ENCODE results near the gene OS9. TPM values are rescaled to one million over a fixed set of nuclear protein-coding genes. Genes with fewer than 3 reads are reported as not detected.
"Not testable (repeated sequence)": the region's sequence is repeated elsewhere in the genome, so short reads cannot be mapped to it uniquely, and the experiment has no call there.

The OS9 gene
- total RNA-seq, 2 donors from 2014 or later, result 103 to 104 TPM

DNA sequence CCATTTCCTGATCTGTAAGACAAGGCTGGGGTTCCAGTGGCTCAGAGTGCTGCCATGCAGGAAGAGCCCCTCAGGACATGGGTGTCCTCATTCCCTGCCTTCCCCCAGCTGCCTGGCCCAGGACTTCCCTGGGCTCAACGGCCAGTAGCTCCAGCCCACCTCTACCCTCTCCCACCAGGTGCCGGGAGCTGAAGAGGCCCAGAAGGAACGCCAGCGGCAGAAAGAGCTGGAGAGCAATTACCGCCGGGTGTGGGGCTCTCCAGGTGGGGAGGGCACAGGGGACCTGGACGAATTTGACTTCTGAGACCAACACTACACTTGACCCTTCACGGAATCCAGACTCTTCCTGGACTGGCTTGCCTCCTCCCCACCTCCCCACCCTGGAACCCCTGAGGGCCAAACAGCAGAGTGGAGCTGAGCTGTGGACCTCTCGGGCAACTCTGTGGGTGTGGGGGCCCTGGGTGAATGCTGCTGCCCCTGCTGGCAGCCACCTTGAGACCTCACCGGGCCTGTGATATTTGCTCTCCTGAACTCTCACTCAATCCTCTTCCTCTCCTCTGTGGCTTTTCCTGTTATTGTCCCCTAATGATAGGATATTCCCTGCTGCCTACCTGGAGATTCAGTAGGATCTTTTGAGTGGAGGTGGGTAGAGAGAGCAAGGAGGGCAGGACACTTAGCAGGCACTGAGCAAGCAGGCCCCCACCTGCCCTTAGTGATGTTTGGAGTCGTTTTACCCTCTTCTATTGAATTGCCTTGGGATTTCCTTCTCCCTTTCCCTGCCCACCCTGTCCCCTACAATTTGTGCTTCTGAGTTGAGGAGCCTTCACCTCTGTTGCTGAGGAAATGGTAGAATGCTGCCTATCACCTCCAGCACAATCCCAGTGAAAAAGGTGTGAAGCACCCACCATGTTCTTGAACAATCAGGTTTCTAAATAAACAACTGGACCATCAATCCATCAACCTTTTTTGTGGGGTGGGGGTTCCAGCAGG, 27.0 kb downstream of the OS9 start:
- Mint-ChIP-seq H3K4me1 (ENCODE audit: low read depth) (no peaks in the 10 kb centered on the region), H3K36me3 (ENCODE audit: insufficient read depth in 2 of 2) (peaks cover 4 to 17% of the 10 kb centered on the region in 2 donors), H3K4me3 (no peak overlapping the region), H3K27ac (no peak overlapping the region), H3K9me3 (no peaks in the 10 kb centered on the region), H3K27me3 (ENCODE audit: low read depth) (no peaks in the 10 kb centered on the region)
- ATAC-seq (replicated peaks in 1 of 2), result no peak
- DNase-seq, result no peak

DNA sequence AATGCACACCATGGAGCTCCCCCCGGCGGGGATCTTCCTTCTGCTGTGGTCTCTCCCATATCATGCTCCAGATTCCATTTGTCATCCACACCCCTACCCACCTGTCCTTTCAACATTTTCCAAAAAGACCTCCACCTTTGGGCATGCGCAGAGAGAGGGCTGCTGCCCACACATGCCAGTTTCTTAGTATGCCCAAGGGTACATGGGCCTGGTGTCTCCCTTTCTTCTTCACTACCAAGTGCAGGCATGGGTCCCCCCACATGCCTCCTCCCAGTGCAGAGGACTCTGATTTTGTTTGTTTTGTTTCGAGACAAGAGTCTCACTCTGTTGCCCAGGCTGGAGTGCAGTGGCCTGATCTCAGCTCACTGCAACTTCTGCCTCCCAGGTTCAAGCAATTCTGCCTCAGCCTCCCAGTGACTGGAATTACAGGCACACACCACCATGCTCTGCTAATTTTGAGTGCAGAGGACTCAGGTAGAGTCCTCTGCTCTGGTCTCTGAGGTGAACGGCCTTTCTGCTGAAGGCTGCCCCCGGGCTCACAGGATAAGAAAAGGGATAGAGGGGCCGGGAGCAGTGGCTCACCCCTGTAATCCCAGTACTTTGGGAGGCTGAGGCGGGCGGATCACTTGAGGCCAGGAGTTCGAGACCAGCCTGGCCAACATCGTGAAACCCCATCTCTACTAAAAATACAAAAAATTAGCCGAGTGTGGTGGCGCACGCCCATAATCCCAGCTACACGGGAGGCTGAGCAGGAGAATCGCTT, 28.1 kb downstream of the OS9 start:
- not testable (repeated sequence) for H3K4me1 Mint-ChIP-seq (ENCODE audit: low read depth); ATAC-seq (replicated peaks in 1 of 2); H3K9me3 Mint-ChIP-seq; H3K4me3 Mint-ChIP-seq; H3K27me3 Mint-ChIP-seq (ENCODE audit: low read depth); DNase-seq
- Mint-ChIP-seq H3K27ac (peak overlapping the region; percentile 3), H3K36me3 (ENCODE audit: insufficient read depth in 2 of 2) (peaks cover 7 to 21% of the 10 kb centered on the region in 2 donors)

DNA sequence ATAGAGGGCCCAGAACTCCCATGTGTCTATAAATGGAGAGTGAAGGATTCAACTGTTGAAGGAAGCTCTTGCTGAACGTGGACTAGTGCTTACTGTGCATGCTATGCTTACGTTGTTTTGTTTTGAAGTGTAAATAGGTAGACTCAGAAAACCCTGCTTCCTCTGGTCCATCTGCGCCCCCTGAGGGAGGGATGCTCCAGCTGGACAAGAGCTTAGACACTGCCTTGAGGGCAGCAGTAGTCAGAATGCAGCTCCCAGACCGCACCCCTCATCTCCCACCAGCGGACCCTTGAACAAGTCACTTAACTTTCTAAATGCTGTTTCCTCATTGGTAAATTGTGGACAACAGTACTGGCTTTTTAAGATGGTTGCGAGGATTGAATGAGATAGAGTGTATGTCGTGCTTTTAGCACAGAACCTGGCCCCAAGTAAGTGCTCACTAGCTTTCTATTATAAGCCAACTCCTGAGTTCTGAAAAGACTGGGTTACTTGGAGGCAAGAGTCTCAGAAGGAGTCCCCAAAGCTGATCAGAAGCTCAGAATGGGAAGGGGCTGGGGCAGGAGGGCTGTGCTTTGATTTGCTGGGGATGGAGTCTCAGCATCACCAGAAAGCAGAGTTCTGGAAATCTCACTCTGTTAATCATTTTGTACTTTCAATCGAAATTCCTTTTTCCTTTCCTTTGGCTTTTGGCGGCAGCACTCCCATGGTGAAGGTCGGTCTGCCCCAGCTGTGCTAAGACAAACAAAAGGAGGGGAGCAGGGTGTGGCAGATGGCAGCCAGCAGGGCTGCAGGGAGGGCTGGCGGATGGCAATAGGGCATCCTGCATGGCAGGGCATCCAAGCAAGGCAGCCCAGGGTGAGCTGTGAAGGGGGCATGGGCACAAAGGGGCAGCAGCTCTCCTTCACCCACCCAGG, 29.0 kb downstream of the OS9 start:
- Mint-ChIP-seq H3K27ac (no peak overlapping the region), H3K9me3 (no peaks in the 10 kb centered on the region), H3K36me3 (ENCODE audit: insufficient read depth in 2 of 2) (peaks cover 9 to 22% of the 10 kb centered on the region in 2 donors), H3K4me1 (ENCODE audit: low read depth) (no peaks in the 10 kb centered on the region), H3K27me3 (ENCODE audit: low read depth) (no peaks in the 10 kb centered on the region), H3K4me3 (no peak overlapping the region)
- ATAC-seq (replicated peaks in 1 of 2) (no peak), DNase-seq (no peak)

DNA sequence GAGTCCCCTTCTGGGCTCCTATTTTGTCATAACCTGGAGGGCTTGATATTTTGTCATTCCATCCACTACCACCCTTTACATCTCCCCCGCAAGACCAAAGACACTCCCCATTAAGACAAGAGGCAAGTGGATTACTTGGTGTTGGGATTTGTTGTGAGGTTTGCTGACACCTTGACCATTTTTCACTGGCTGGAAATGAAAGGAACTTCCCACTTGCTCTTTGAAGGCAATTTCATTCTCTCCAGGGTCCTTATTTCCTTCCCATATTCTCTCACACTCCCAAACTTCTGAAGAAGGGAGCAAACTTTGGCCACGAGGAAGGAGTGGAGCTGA, 29.7 kb downstream of the OS9 start:
- no peaks in the 10 kb centered on the region for H3K27me3 Mint-ChIP-seq (ENCODE audit: low read depth)
- ATAC-seq (replicated peaks in 1 of 2) (no peak), DNase-seq (no peak)
- no peak overlapping the region for H3K4me3 Mint-ChIP-seq
- no peak overlapping the region for H3K27ac Mint-ChIP-seq
- H3K4me1 Mint-ChIP-seq (ENCODE audit: low read depth), result no peaks in the 10 kb centered on the region
- no peaks in the 10 kb centered on the region for H3K9me3 Mint-ChIP-seq
- H3K36me3 Mint-ChIP-seq (ENCODE audit: insufficient read depth in 2 of 2), result peaks cover 8 to 21% of the 10 kb centered on the region in 2 donors

DNA sequence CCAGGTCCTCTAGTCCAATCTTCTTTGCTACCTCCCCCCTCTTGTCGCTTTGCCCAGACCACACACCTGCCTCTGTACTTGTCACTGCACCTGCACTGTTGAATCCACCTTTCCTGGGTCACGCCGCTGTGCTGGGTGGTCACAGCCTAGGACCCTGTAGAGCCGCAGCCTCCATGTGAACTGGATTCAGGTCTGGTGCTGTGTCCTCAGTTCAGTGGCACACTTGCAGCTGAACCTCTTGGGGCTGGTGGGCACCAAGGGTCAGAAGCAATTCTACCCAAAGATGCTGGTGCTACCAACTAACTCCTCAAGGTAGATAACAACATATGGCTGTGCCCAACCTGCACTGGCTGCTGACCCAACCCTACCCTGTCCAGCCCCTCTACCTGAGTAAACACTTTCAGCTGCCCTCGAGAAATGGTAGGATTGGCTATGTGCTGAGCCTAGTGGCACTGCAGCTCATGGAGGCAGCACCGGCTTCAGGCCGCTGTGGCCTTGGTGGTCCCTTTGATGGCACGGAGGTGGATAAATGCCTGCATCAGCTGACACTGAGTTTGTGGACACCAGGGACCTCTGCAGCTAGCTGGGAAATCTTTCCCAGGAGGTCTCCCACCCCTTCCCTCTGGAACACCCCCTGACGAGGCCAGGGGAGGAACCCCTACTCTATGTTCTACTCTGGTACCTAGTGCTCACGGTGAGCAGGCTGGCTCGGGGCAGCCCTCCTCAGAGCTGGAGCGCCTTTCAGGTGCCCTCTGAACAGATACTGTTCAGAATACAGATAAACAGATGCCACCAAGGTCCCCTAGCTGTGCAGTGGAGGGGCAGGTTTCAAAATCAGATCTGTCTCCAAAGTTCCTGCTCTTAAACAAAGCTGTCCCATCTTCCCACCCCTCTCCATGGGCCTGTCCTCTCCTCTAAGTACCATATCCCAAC, 30.3 kb downstream of the OS9 start:
- no peak for ATAC-seq (replicated peaks in 1 of 2)
- Mint-ChIP-seq H3K9me3 (no peaks in the 10 kb centered on the region), H3K27me3 (ENCODE audit: low read depth) (no peaks in the 10 kb centered on the region), H3K36me3 (ENCODE audit: insufficient read depth in 2 of 2) (peaks cover 10 to 20% of the 10 kb centered on the region in 2 donors), H3K27ac (peak overlapping the region; percentile 17), H3K4me3 (no peak overlapping the region), H3K4me1 (ENCODE audit: low read depth) (no peaks in the 10 kb centered on the region)
- no peak for DNase-seq

DNA sequence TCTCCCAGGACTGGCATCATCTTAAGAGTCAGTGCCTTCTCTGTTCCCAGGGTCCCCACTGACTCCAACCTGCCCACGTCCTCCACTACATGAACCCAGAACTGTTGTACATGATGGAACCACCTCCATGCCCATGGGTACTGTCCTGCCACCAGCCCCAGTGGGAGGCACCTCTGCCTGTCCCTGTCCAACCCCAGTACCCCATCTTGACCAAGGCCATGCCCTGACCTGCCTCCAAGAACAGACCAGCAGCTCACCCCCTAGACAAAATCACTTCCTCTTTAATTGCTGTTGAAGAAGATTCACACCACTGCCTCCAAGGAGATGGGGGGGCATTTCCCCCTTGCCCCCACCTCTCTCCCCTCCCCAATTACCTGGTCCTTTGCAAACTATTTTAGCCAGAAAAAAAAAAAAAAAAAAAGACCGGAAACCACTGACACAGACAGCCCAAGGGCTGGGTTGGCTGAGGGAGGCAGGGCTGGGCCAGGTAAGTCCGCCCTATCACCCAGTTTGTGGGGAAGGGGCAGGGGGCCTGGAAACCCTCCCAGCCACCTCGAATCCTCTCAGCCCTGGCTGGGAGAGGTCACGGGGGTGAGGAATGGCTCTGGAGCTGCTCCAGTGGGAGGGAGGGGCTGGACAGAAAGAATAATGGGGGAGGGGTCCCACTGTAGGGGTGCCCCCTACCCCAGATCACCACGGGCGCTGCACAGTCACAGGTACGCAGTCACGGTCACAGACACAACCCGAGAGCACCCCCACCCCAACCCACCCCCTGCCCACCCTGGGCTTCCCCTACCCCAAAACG, 31.2 kb downstream of the OS9 start:
- H3K27ac Mint-ChIP-seq, result peak overlapping the region; percentile 17
- no peaks in the 10 kb centered on the region for H3K27me3 Mint-ChIP-seq (ENCODE audit: low read depth)
- no peak for DNase-seq
- no peaks in the 10 kb centered on the region for H3K4me1 Mint-ChIP-seq (ENCODE audit: low read depth)
- no peaks in the 10 kb centered on the region for H3K9me3 Mint-ChIP-seq
- ATAC-seq (replicated peaks in 1 of 2), result no peak
- H3K4me3 Mint-ChIP-seq, result no peak overlapping the region
- H3K36me3 Mint-ChIP-seq (ENCODE audit: insufficient read depth in 2 of 2), result peaks cover 10 to 15% of the 10 kb centered on the region in 2 donors

DNA sequence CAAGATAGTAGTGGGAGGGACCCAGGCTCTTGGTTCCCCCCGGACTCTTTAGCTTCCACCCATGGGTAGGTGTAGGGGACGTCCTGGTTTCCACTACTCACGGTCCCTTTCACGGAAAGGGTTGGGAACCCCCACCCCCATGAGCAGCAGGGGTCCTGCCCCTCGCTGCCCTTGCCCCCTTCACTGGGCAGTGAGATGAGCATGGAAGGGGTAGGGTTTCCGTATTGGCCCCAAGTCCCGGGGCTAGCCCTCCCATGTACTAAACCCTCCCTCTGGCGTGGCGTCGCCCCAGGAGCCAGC, 31.9 kb downstream of the OS9 start:
- H3K27ac Mint-ChIP-seq, result no peak overlapping the region
- peaks cover 10 to 15% of the 10 kb centered on the region in 2 donors for H3K36me3 Mint-ChIP-seq (ENCODE audit: insufficient read depth in 2 of 2)
- H3K4me3 Mint-ChIP-seq, result no peak overlapping the region
- ATAC-seq (replicated peaks in 1 of 2) (no peak), DNase-seq (no peak)
- no peaks in the 10 kb centered on the region for H3K9me3 Mint-ChIP-seq
- no peaks in the 10 kb centered on the region for H3K27me3 Mint-ChIP-seq (ENCODE audit: low read depth)
- no peaks in the 10 kb centered on the region for H3K4me1 Mint-ChIP-seq (ENCODE audit: low read depth)

DNA sequence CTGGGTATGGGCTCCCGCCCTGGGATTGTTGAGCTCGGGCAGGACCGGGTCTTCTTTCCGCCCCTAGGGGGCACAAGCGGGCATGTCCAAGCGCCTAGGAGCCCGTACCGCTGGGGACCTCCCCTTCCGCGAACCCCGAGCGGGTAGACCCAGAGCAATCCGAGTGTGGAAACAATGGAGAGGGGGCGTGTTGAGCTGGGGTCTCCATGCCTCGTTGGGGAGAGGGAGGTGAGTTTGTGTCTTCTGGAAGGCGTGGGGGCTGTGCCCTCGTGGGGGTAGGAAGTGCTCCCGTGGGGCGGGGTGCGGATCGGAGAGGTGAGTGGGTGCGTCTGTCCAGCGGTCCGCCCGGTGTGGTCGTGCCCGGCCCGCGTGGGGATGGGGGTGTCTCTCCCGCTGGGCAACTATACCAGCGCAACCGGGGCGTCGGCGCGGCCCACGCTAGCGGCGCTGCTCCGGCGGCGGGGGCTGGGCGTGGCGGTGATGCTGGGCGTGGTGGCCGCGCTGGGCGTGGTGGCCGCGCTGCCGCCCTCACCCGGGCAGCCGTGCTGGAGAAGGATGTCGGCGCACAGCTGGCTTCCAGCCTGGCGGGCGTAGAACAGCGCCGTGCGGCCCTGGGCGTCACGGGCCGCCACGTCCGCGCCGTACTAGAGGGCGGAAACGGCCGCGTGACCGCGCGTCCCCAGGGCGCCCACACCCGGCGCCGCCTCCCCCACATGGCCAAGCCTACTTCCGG, 32.4 kb downstream of the OS9 start:
- H3K36me3 Mint-ChIP-seq (ENCODE audit: insufficient read depth in 2 of 2), result peaks cover 10 to 15% of the 10 kb centered on the region in 2 donors
- no peak overlapping the region for H3K27ac Mint-ChIP-seq
- no peak overlapping the region for H3K4me3 Mint-ChIP-seq
- H3K4me1 Mint-ChIP-seq (ENCODE audit: low read depth), result no peaks in the 10 kb centered on the region
- peak in 1 of 2 donors; percentile 37 for DNase-seq
- ATAC-seq (replicated peaks in 1 of 2), result peak in 1 of 2 donors; percentile 31
- no peaks in the 10 kb centered on the region for H3K27me3 Mint-ChIP-seq (ENCODE audit: low read depth)
- no peaks in the 10 kb centered on the region for H3K9me3 Mint-ChIP-seq

DNA sequence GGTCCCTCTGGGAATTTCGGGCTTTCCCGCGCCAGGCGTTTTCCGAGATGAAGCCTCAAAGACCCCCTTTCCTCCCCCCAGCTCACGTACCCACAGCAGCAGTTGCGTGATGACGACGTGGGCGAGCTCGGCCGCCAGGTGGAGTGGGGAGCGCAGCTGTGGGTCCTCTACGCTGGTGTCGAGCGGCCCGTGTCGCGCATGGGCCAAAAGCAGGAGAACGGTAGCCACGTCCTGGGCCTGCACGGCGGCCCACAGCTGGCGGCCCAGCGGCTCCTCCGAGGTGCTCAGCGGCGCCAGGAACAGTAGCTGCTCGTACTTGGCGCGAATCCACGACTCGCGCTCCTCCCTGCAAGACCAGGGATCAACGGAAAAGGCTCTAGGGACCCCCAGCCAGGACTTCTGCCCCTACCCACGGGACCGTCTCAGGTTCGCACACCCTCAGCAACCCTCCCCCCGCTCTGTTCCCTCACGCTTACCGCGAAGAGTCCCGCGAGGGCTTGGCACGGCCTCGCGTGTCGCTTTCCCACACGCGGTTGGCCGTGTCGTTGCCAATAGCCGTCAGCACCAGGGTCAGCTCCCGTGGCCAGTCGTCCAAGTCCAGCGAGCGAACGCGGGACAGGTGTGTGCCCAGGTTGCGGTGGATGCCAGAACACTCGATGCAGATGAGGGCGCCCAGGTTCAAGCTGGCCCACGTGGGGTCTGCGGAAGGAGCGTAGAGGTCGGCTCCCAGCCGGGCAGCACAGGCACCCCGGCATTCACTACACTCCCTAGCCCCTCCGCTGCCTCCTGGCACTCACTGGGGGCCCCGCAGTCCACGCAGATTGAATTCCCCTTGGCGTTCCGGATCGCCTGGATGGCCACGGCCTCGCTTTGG, 33.2 kb downstream of the OS9 start:
- Mint-ChIP-seq H3K4me3 (no peak overlapping the region), H3K27me3 (ENCODE audit: low read depth) (no peaks in the 10 kb centered on the region), H3K9me3 (no peaks in the 10 kb centered on the region), H3K4me1 (ENCODE audit: low read depth) (no peaks in the 10 kb centered on the region), H3K36me3 (ENCODE audit: insufficient read depth in 2 of 2) (peaks cover 12 to 19% of the 10 kb centered on the region in 2 donors), H3K27ac (no peak overlapping the region)
- ATAC-seq (replicated peaks in 1 of 2) (no peak), DNase-seq (no peak)

DNA sequence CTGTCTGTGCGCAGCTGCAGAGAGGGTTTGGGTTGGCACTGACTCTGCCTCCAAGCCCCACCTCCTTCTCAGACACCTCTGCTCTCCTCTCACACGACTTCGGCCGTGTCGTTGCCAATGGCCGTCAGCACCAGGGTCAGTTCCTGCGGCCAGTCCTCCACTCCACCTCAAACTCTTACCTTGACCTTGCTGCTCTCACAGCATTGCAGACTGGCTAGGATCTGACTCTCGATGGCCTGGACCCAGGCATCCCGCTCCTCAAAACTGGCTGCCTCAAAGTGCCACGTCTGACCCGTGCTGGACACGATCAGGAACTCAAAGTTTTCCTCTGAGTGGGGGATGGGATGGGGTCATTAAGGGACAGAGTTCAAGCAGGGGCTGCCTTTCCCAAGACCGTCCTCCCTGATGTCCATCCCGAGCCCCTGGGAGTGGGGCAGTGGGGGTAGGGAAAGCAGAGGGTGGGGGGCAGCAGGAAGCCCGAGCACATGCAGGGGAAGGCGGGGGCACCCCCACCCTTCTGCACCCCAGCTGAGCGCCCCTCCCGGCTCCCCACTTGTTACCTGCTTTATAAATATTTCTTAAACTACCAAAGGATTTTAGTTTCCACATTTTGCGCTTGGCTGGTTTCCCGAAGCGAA, 33.9 kb downstream of the OS9 start:
- no peaks in the 10 kb centered on the region for H3K4me1 Mint-ChIP-seq (ENCODE audit: low read depth)

More for the DNA sequence above, 33.9 kb downstream of the OS9 start:
- Mint-ChIP-seq H3K27ac (no peak overlapping the region), H3K27me3 (ENCODE audit: low read depth) (no peaks in the 10 kb centered on the region), H3K9me3 (no peaks in the 10 kb centered on the region), H3K4me3 (no peak overlapping the region), H3K36me3 (ENCODE audit: insufficient read depth in 2 of 2) (peaks cover 12 to 19% of the 10 kb centered on the region in 2 donors)
- DNase-seq (no peak), ATAC-seq (replicated peaks in 1 of 2) (no peak)
